ENCODE data around the gene FAM216A. TPM values are rescaled to one million over a fixed set of nuclear protein-coding genes. Genes with fewer than 3 reads are reported as not detected.
A peak's percentile ranks its signal among the peaks of the same experiment; 100 is the strongest.
"Not testable (repeated sequence)": the region's sequence is repeated elsewhere in the genome, so short reads cannot be mapped to it uniquely, and the experiment has no call there.

The FAM216A gene, protein sequence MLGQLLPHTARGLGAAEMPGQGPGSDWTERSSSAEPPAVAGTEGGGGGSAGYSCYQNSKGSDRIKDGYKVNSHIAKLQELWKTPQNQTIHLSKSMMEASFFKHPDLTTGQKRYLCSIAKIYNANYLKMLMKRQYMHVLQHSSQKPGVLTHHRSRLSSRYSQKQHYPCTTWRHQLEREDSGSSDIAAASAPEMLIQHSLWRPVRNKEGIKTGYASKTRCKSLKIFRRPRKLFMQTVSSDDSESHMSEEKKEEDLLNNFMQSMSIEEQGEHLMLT
- polyA plus RNA-seq (2013, experiment 1 of 2): 18.5 TPM
- polyA plus RNA-seq (2013, experiment 2 of 2): 19.0 TPM

DNA sequence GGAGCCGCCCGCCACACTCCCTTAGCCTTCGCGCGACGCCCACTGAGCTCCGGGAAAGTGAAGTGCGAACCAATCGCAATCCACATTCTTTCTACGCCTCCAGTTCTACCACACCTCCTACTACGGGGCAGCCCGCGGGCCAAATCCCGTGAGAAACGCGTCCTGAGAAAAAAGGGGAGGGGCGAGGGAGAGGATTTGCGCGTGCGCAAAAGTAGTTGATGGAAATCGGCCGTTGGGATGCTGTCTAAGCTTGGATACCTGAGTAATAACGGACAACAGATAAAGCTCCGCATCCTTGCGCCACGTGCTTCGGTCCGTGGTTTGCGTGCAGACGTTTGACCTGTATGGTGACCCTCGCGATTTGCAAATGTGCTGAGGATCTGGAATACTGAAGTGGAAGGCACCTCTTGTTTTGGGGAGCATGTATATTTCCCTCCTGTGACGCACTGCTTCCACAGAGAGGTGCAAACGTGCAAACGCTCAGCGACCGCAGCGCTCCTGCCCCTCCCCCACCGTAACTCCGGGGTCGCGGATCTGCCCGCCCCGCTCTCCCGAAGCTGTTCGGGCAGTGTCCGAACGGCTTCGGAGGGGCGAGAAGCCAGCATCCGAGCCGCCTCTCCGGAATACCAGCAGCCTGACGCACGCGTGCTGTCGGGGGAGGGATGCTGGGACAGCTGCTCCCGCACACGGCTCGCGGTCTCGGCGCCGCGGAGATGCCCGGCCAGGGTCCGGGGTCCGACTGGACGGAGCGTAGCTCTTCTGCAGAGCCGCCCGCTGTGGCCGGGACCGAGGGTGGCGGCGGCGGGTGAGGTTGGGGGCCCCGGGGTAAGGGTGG is at the start of gene FAM216A, which contains the start of gene GPN3:
FAM216A (plus strand) TSS at position 632 of the 835 bp plus-strand sequence; CDS start at position 663, 31 bp downstream.
GPN3 (minus strand) TSS at position 44 of the 835 bp plus-strand sequence. CDS start 54 bp downstream, outside the sequence.
- Histone ChIP-seq H3K27ac (ENCODE audit: low read depth, low read length, severe bottlenecking) (peak within 1 kb of the TSS; percentile 98), H3K4me3 (ENCODE audit: extremely low read depth, insufficient read depth, low read length, poor library complexity, severe bottlenecking) (peak within 1 kb of the TSS; percentile 85), H3K4me1 (ENCODE audit: control insufficient read depth, insufficient read depth, low read length, poor library complexity, severe bottlenecking) (peaks cover 7% of the 10 kb centered on the region), H3K9me3 (ENCODE audit: control insufficient read depth, low read length) (no peaks in the 10 kb centered on the region), H3K36me3 (ENCODE audit: control insufficient read depth, insufficient read depth, low read length) (peaks cover 17% of the 10 kb centered on the region)
- 0% methylated on average over 54 to 70 of the region's 78 CpGs for WGBS, 2 experiments (ENCODE audit: insufficient coverage in 2 of 2)

DNA sequence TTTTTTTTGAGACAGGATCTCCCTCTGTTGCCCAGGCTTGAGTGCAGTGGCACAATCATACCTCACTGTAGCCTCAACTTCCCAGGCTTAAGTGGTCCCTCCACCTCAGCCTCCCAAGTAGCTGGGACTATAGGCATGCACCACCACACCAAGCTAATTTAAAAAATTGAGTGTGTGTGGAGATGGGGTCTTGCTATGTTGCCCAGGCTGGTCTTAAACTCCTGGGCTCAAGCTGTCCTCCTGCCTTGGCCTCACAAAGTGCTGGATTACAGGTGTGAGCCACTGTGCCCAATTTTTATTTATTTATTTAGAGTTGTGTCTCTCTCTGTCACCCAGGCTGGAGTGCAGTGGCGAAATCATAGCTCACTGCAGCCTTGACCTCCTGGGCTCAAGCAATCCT is 48.0 kb upstream of the FAM216A start:
- not testable (repeated sequence) for H3K27ac ChIP-seq (ENCODE audit: low read depth, low read length, severe bottlenecking); H3K9me3 ChIP-seq (ENCODE audit: control insufficient read depth, low read length); H3K4me1 ChIP-seq (ENCODE audit: control insufficient read depth, insufficient read depth, low read length, poor library complexity, severe bottlenecking); H3K4me3 ChIP-seq (ENCODE audit: extremely low read depth, insufficient read depth, low read length, poor library complexity, severe bottlenecking); H3K36me3 ChIP-seq (ENCODE audit: control insufficient read depth, insufficient read depth, low read length)
- WGBS, 2 experiments (ENCODE audit: insufficient coverage in 2 of 2): 100% methylated on average over 1 of the region's 1 CpG

DNA sequence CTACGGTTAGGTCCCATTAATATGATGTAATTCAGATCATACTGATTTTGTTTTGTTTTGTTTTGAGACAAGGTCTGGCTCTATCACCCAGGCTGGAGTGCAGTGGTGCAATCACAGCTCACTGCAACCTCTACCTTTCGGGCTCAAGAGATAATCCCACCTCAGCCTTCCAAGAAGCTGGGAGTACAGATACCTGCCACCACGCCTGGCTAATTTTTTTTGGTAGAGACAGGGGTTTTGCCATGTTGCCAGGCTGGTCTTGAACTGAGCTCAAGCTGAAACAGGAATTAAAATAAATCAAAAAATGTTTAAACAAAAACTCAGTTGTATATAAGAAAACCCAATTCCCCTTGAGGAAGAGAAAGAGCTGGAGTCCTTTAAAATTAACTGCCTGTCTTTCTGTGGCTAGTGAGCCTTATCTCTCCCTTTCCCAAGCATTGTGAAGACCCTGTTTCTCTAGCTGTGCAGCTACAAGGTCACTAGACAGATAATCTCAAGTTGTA is 47.4 kb upstream of the FAM216A start:
- H3K4me1 ChIP-seq (ENCODE audit: control insufficient read depth, insufficient read depth, low read length, poor library complexity, severe bottlenecking): no peaks in the 10 kb centered on the region
- H3K9me3 ChIP-seq (ENCODE audit: control insufficient read depth, low read length): no peaks in the 10 kb centered on the region
- WGBS, 2 experiments (ENCODE audit: insufficient coverage in 2 of 2): no CpG with 5 or more reads among the region's 3 CpGs
- H3K36me3 ChIP-seq (ENCODE audit: control insufficient read depth, insufficient read depth, low read length): no peaks in the 10 kb centered on the region
- no peak overlapping the region for H3K4me3 ChIP-seq (ENCODE audit: extremely low read depth, insufficient read depth, low read length, poor library complexity, severe bottlenecking)
- no peak overlapping the region for H3K27ac ChIP-seq (ENCODE audit: low read depth, low read length, severe bottlenecking)

DNA sequence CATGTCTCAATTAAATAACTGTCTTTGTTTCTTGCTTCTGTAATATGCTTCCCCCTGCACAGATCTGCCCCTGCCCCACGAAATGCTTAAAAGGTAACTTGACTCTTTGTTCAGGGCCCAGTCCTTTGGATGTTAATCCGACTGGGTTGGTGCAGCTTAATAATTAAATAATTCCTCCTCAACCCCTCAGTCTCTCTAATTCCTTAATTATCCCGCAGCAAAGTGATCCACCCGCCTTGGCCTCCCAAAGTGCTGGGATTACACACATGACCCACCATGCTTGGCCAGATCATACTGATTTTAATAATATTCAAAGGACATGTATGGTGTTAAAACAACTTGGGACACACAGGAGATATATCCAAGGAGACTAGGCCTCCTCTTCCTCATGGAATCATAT is 46.9 kb upstream of the FAM216A start:
- 83 to 88% methylated on average over 3 of the region's 4 CpGs for WGBS, 2 experiments (ENCODE audit: insufficient coverage in 2 of 2)
- Histone ChIP-seq H3K27ac (ENCODE audit: low read depth, low read length, severe bottlenecking) (no peak overlapping the region), H3K36me3 (ENCODE audit: control insufficient read depth, insufficient read depth, low read length) (no peaks in the 10 kb centered on the region), H3K4me1 (ENCODE audit: control insufficient read depth, insufficient read depth, low read length, poor library complexity, severe bottlenecking) (no peaks in the 10 kb centered on the region), H3K4me3 (ENCODE audit: extremely low read depth, insufficient read depth, low read length, poor library complexity, severe bottlenecking) (no peak overlapping the region), H3K9me3 (ENCODE audit: control insufficient read depth, low read length) (no peaks in the 10 kb centered on the region)

DNA sequence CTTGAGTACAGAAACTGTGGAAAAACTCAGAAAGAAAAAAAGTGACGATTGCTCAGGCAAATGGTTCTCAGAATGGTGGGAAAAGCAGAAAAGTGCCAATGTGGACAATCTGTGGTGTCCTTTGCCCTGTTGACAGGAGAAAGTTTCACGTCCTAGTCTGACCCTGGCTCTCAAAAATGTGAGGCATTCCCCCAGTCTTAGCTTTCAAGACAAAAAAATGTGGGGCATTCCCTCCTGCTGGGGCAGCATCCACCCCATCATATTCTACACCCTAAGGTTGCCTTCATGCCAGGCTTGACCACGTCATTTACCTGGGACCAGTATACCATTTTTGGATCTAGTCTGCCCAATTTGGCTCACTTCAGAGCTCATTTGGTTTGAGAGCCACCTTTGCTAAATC is 44.4 kb upstream of the FAM216A start:
- Histone ChIP-seq H3K27ac (ENCODE audit: low read depth, low read length, severe bottlenecking) (no peak overlapping the region), H3K36me3 (ENCODE audit: control insufficient read depth, insufficient read depth, low read length) (no peaks in the 10 kb centered on the region), H3K4me1 (ENCODE audit: control insufficient read depth, insufficient read depth, low read length, poor library complexity, severe bottlenecking) (no peaks in the 10 kb centered on the region), H3K4me3 (ENCODE audit: extremely low read depth, insufficient read depth, low read length, poor library complexity, severe bottlenecking) (no peak overlapping the region), H3K9me3 (ENCODE audit: control insufficient read depth, low read length) (no peaks in the 10 kb centered on the region)
- WGBS, 2 experiments (ENCODE audit: insufficient coverage in 2 of 2): 72 to 85% methylated on average over 3 of the region's 3 CpGs

DNA sequence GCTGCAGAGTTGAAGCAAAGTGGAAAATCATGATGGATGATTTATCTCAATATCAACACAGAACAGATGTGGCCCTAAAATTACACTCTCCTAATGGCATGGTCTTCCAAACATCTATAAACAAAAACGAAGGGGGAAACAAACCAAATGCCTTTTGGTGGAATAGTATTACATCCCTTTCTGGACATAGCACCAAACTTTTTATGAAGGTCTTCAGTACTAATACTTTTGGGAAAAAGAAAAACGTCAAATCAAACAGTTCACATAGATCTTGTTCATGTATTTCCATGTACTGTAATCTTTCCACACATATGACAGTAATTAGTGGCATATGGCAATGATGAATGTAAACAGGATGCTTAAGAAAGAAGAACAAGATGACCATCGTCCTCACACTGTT is 42.2 kb upstream of the FAM216A start:
- Histone ChIP-seq H3K9me3 (ENCODE audit: control insufficient read depth, low read length) (no peaks in the 10 kb centered on the region), H3K4me3 (ENCODE audit: extremely low read depth, insufficient read depth, low read length, poor library complexity, severe bottlenecking) (no peak overlapping the region), H3K4me1 (ENCODE audit: control insufficient read depth, insufficient read depth, low read length, poor library complexity, severe bottlenecking) (no peaks in the 10 kb centered on the region), H3K36me3 (ENCODE audit: control insufficient read depth, insufficient read depth, low read length) (no peaks in the 10 kb centered on the region), H3K27ac (ENCODE audit: low read depth, low read length, severe bottlenecking) (no peak overlapping the region)
- WGBS, 2 experiments (ENCODE audit: insufficient coverage in 2 of 2): 77 to 100% methylated on average over 1 of the region's 3 CpGs

DNA sequence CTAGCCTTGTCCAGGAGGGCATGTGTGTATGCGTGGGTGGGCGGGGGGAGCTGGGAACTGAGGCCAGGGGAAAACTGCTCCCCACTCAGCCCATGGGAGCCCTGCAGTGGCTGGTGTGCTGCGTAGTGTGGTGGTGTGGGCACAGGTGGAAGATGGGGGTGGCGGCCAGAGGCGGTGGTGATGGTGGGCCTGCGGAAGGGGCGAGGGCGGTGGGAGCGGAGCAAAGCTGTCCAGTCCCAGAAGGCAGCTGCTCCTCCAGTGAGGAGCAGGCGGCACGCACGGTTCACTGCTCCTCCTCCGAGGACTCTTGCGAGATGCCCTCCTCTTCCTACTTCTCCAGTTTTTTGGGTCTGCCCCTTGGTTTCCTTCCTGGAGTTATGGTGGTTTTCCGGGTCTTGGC is 39.0 kb upstream of the FAM216A start:
- H3K9me3 ChIP-seq (ENCODE audit: control insufficient read depth, low read length); H3K36me3 ChIP-seq (ENCODE audit: control insufficient read depth, insufficient read depth, low read length); H3K4me1 ChIP-seq (ENCODE audit: control insufficient read depth, insufficient read depth, low read length, poor library complexity, severe bottlenecking); H3K27ac ChIP-seq (ENCODE audit: low read depth, low read length, severe bottlenecking); H3K4me3 ChIP-seq (ENCODE audit: extremely low read depth, insufficient read depth, low read length, poor library complexity, severe bottlenecking): not testable (repeated sequence)
- 92 to 95% methylated on average over 13 of the region's 15 CpGs for WGBS, 2 experiments (ENCODE audit: insufficient coverage in 2 of 2)

DNA sequence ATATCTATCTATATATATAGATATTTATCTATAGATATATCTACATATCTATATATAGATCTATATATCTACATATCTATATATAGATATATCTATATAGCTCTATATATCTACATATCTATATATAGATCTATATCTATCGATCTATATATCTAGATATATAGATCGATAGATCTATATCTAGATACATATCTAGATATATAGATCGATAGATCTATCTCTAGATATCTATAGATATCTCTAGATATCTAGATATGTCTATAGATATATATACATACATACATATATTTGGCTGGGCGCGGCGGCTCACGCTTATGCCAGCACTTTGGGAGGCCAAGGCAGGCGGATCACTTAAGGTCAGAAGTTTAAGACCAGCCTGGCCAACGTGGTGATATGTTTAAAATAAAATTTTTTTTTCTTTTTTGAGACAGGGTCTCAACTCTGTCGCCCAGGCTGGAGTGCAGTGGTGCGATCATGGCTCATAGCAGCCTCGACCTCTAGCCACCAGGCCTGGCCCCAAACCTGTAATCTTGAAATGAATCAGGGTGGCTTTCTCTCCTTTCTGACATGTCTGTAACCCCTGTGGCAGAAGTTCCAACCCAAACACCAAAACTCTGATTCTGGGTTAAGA is 36.6 kb upstream of the FAM216A start:
- no peak overlapping the region for H3K27ac ChIP-seq (ENCODE audit: low read depth, low read length, severe bottlenecking)
- H3K4me1 ChIP-seq (ENCODE audit: control insufficient read depth, insufficient read depth, low read length, poor library complexity, severe bottlenecking): no peaks in the 10 kb centered on the region
- 80 to 91% methylated on average over 1 to 3 of the region's 12 CpGs for WGBS, 2 experiments (ENCODE audit: insufficient coverage in 2 of 2)
- H3K36me3 ChIP-seq (ENCODE audit: control insufficient read depth, insufficient read depth, low read length): peaks cover 30% of the 10 kb centered on the region
- H3K4me3 ChIP-seq (ENCODE audit: extremely low read depth, insufficient read depth, low read length, poor library complexity, severe bottlenecking): peak overlapping the region; percentile 39
- no peaks in the 10 kb centered on the region for H3K9me3 ChIP-seq (ENCODE audit: control insufficient read depth, low read length)

DNA sequence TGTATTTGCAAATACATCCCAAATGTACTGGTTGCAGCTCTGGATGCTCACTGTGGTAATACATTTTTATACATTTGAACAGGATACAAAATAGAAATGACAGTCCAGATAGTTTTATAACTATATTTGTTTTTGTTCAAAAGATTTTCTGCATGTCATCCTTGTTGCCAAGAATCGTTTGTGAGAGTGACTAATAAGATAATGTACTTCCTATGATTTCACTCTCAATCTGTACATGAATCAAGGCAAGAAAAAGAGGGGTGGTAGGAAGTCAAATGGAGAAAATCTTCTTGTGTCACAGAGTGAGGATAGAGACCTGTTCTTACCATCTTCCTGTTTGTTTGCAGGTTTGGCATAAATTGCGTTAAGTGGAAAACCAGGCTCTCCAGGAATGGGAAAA is 32.4 kb upstream of the FAM216A start:
- Histone ChIP-seq H3K4me3 (ENCODE audit: extremely low read depth, insufficient read depth, low read length, poor library complexity, severe bottlenecking) (no peak overlapping the region), H3K27ac (ENCODE audit: low read depth, low read length, severe bottlenecking) (no peak overlapping the region), H3K9me3 (ENCODE audit: control insufficient read depth, low read length) (no peaks in the 10 kb centered on the region), H3K4me1 (ENCODE audit: control insufficient read depth, insufficient read depth, low read length, poor library complexity, severe bottlenecking) (no peaks in the 10 kb centered on the region), H3K36me3 (ENCODE audit: control insufficient read depth, insufficient read depth, low read length) (peaks cover 71% of the 10 kb centered on the region)
- WGBS, 2 experiments (ENCODE audit: insufficient coverage in 2 of 2): no CpG with 5 or more reads among the region's 2 CpGs

DNA sequence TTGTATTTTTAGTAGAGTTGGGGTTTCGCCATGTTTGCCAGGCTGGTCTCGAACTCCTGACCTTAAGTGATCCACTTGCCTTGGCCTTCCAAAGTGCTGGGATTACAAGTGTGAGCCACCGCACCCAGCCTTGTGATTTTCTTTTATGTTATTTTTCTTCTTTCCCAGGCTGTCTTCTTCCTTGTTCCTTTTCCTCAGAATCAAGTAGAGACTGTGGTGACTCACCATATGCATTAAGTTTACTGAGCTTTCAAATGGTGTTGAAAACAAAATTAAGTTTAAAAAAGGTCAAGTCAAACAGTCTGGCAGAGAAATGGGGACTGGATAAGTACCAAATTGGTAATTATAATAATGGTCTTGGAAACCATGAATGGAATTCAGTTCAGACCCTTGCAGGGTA is 24.2 kb upstream of the FAM216A start:
- no peaks in the 10 kb centered on the region for H3K4me1 ChIP-seq (ENCODE audit: control insufficient read depth, insufficient read depth, low read length, poor library complexity, severe bottlenecking)
- no peaks in the 10 kb centered on the region for H3K9me3 ChIP-seq (ENCODE audit: control insufficient read depth, low read length)
- peaks cover 89% of the 10 kb centered on the region for H3K36me3 ChIP-seq (ENCODE audit: control insufficient read depth, insufficient read depth, low read length)
- 88 to 100% methylated on average over 2 of the region's 3 CpGs for WGBS, 2 experiments (ENCODE audit: insufficient coverage in 2 of 2)
- H3K27ac ChIP-seq (ENCODE audit: low read depth, low read length, severe bottlenecking): no peak overlapping the region
- H3K4me3 ChIP-seq (ENCODE audit: extremely low read depth, insufficient read depth, low read length, poor library complexity, severe bottlenecking): no peak overlapping the region
